Liver (tissue), 9 donors: ENCODE measurements around the gene HGS. TPM values are rescaled to one million over a fixed set of nuclear protein-coding genes. Genes with fewer than 3 reads are reported as not detected.
"Not testable (repeated sequence)": the region's sequence is repeated elsewhere in the genome, so short reads cannot be mapped to it uniquely, and the experiment has no call there.

Source experiments
- DNase-seq: peaks from one replicate; pipeline ENCODE4 v3.0.0-alpha.2; 2017; ENCODE audit warnings: low spot score
- H3K27ac ChIP-seq, 2 donors: one replicate each; pipeline ENCODE4 v1.7.0; 2013; ENCODE audit warnings: inconsistent platforms in 2 of 2, low read length in 2 of 2, control low read depth in 1 of 2, low read depth in 1 of 2, mild to moderate bottlenecking in 1 of 2
- H3K27me3 ChIP-seq, 4 donors: one replicate each; pipeline versions ENCODE4 v1.6.1 to v1.7.0; 2013; ENCODE audit warnings: low read length in 3 of 4, inconsistent platforms in 1 of 4, mild to moderate bottlenecking in 1 of 4, moderate library complexity in 1 of 4; ENCODE audit not compliant: control insufficient read depth in 4 of 4, insufficient read depth in 4 of 4
- H3K36me3 ChIP-seq, 4 donors: one replicate each; pipeline versions ENCODE4 v1.6.1 to v1.7.0; 2013; ENCODE audit warnings: low read length in 3 of 4, mild to moderate bottlenecking in 3 of 4, low read depth in 1 of 4, moderate library complexity in 1 of 4; ENCODE audit not compliant: control insufficient read depth in 4 of 4, insufficient read depth in 3 of 4
- H3K4me1 ChIP-seq, 4 donors: one replicate each; pipeline versions ENCODE4 v1.6.1 to v1.7.0; 2013; ENCODE audit warnings: low read length in 3 of 4, mild to moderate bottlenecking in 3 of 4, moderate library complexity in 1 of 4; ENCODE audit not compliant: control insufficient read depth in 4 of 4, insufficient read depth in 4 of 4
- H3K4me3 ChIP-seq, 3 donors: one replicate each; pipeline versions ENCODE4 v1.6.1 to v1.7.0; 2013; ENCODE audit warnings: low read length in 3 of 3, control low read depth in 1 of 3, low read depth in 1 of 3, mild to moderate bottlenecking in 1 of 3
- H3K9ac ChIP-seq, 2 donors: one replicate each; pipeline ENCODE4 v1.7.0; 2013; ENCODE audit warnings: low read length in 2 of 2, mild to moderate bottlenecking in 2 of 2, moderate library complexity in 2 of 2, control low read depth in 1 of 2, low read depth in 1 of 2
- H3K9me3 ChIP-seq, 4 donors: one replicate each; pipeline versions ENCODE4 v1.6.1 to v1.7.0; 2013; ENCODE audit warnings: low read length in 3 of 4; ENCODE audit not compliant: control insufficient read depth in 4 of 4
- CTCF ChIP-seq: fragments of 150-350 bp; IDR thresholded peaks from 2 replicates; pipeline ENCODE4 v1.5.1; 2017; ENCODE audit warnings: improper control_type of control experiment, low read depth, low read length; ENCODE audit not compliant: missing input control
- EGR1 ChIP-seq, 2 donors: IDR thresholded peaks; 2 replicates each; pipeline ENCODE4 v1.6.1; 2016 to 2018; ENCODE audit warnings: antibody characterized with exemption in 2 of 2, low read depth in 2 of 2
- FOXA2 ChIP-seq: IDR thresholded peaks from 2 replicates; pipeline ENCODE4 v1.6.1; 2016; ENCODE audit warnings: antibody characterized with exemption
- GABPA ChIP-seq, 2 donors: IDR thresholded peaks in 1 of 2; conservative IDR thresholded peaks in 1 of 2; 2 replicates each; pipeline ENCODE4 v1.6.1; 2016; ENCODE audit warnings: antibody characterized with exemption in 2 of 2, mild to moderate bottlenecking in 1 of 2, moderate library complexity in 1 of 2
- HNF4A ChIP-seq, 2 donors: conservative IDR thresholded peaks; 2 replicates each; pipeline ENCODE4 v1.6.1; 2016; ENCODE audit warnings: antibody characterized with exemption in 2 of 2, mild to moderate bottlenecking in 2 of 2
- HNF4G ChIP-seq: IDR thresholded peaks from 2 replicates; pipeline ENCODE4 v1.6.1; 2016; ENCODE audit warnings: antibody characterized with exemption
- JUND ChIP-seq, 2 donors: IDR thresholded peaks; 2 replicates each; pipeline ENCODE4 v1.6.1; 2016; ENCODE audit warnings: antibody characterized with exemption in 2 of 2
- NR2F2 ChIP-seq: IDR thresholded peaks from 2 replicates; pipeline ENCODE4 v1.6.1; 2016; ENCODE audit warnings: antibody characterized with exemption
- RAD21 ChIP-seq, 2 donors: IDR thresholded peaks; 2 replicates each; pipeline ENCODE4 v1.6.1; 2016; ENCODE audit warnings: antibody characterized with exemption in 2 of 2, mild to moderate bottlenecking in 2 of 2
- RXRA ChIP-seq, 2 donors: IDR thresholded peaks; 2 replicates each; pipeline ENCODE4 v1.6.1; 2017 to 2018; ENCODE audit warnings: antibody characterized with exemption in 2 of 2, mild to moderate bottlenecking in 1 of 2
- TAF1 ChIP-seq: conservative IDR thresholded peaks from 2 replicates; pipeline ENCODE4 v1.6.1; 2016; ENCODE audit warnings: antibody characterized with exemption, mild to moderate bottlenecking
- YY1 ChIP-seq: IDR thresholded peaks from 2 replicates; pipeline ENCODE4 v1.6.1; 2016; ENCODE audit warnings: antibody characterized with exemption, mild to moderate bottlenecking
- ZBTB33 ChIP-seq: IDR thresholded peaks from 2 replicates; pipeline ENCODE4 v1.6.1; 2016; ENCODE audit warnings: antibody characterized with exemption
- WGBS: extraction: QIAGEN DNeasy Blood & Tissue Kit; methylation state at CpG from one replicate; pipeline ENCODE4 v1.1.7; 2013; 5-methylcytosine and 5-hydroxymethylcytosine counted together
- polyA plus RNA-seq, 2 donors: library from polyadenylated mRNA; stranded (reverse) in 1 of 2; unstranded in 1 of 2; fragments of 200-250 nt in 1 of 2; fragments of >200 nt in 1 of 2; fragmentation: Nextera tagmentation in 1 of 2; extraction: Ambion mirVana in 1 of 2; gene quantifications; one replicate each; pipeline versions ENCODE4 v1.2.1 to v1.2.3, GENCODE V29; 2013 to 2015
- total RNA-seq, 2 donors: library from RNA; depleted of rRNA; stranded (reverse); fragments of >200 nt; gene quantifications; one replicate each; pipeline ENCODE4 v1.2.3, GENCODE V29; 2014
- TF ChIP-seq, protein P1 (sequence below): IDR thresholded peaks from 2 replicates; pipeline ENCODE4 v1.6.1; 2016; ENCODE audit warnings: antibody characterized with exemption
- TF ChIP-seq, protein P2 (sequence below): IDR thresholded peaks from 2 replicates; pipeline ENCODE4 v1.6.1; 2016; ENCODE audit warnings: antibody characterized with exemption, mild to moderate bottlenecking
- donor health status: healthy.
- donor health status: healthy.
- donor health status: healthy.
- donor health status: healthy.
- donor health status: healthy.

Gene HGS
- total and polyA plus RNA-seq, 4 donors = 21.8 to 31.6 (median 28.2) TPM

DNA sequence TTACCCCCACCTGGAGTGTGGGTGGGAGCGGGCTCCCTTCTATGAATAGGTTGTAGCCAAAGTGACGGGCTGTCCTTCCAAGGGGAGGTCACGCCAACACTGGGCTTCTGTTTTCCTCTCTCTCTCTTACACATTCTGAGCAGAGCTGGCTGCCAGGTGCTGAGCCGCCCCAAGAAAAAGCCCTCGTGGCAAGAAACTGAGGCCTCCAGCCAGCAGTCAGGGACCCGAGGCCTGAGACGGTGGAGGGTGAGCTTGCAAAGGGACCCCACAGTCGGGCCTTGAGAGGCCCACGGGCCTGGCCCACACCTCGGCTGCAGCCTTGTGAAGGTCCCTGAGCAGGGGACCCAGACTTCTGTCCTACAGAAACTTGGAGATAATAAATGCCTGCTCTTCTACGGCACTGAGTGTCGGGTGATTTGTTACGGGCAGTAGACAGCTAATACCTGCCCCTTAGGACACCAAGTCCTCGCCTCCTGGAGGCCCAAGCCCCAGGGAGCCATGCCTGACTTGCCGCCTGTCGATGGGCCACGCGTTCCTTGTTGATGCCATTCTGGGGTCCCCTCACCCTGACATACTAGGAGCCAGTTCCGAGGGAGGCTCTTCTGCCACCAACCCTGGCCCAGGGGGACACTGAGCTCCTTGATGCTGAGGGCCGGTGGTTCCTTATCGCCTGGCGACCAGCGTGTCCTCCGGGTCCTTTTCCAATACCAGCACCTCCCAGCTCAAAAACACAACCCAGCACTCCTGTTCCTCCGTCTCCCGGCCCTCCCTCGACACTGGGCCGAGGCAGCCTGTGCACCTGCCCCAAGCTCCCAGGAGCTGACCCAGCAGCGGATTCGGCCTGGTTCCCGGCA lies 54.4 kb downstream of the HGS start:
- 96% methylated on average over 31 of the region's 31 CpGs for WGBS
- Histone ChIP-seq H3K9me3 (no peaks in the 10 kb centered on the region), H3K27me3 (no peaks in the 10 kb centered on the region), H3K27ac (no peak overlapping the region), H3K36me3 (no peaks in the 10 kb centered on the region), H3K4me3 (no peak overlapping the region), H3K4me1 (peaks cover 9 to 29% (median 25%) of the 10 kb centered on the region in 4 donors), H3K9ac (no peak overlapping the region)
- DNase-seq = no peak
- TF ChIP-seq GABPA (IDR thresholded peaks at IDR 0.05 in 1 of 2, conservative IDR thresholded peaks at IDR 0.05 in 1 of 2) (no peak), HNF4A (conservative IDR thresholded peaks at IDR 0.05) (no peak), RAD21 (IDR thresholded peaks at IDR 0.05) (no peak), ZBTB33 (no peak), RXRA (IDR thresholded peaks at IDR 0.05) (no peak), JUND (IDR thresholded peaks at IDR 0.05) (no peak), YY1 (no peak), TAF1 (no peak), HNF4G (no peak)

DNA sequence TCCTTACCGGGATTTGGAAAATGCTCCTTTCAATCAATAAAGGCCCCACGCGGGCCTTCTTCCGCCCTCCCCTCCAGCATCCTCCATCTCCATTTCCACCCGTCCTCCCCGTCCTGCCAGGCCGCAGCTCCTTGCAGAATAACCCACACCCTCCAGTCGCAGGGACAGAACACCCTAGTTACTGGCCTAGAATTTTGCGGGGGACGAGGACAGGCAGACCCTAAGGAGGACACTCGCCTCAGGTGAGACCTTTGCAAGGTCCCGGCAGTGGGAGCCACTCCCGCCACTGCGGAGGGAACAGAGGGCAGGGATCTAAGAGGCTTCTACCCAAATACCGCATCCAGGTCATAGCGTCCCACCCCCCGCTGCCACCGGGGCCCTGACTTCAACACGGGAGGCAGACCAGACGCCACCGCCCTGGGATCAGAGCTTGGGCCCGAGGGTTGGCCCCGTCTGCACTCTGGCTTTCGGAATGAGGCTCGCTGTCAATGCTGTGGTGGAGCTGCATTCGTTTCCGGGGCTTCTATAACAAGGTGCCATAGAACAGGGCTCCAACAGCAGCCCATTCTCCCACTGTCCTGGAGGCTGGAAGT lies 55.1 kb downstream of the HGS start:
- TF ChIP-seq YY1 (no peak), RXRA (IDR thresholded peaks at IDR 0.05) (no peak), GABPA (IDR thresholded peaks at IDR 0.05 in 1 of 2, conservative IDR thresholded peaks at IDR 0.05 in 1 of 2) (no peak), FOXA2 (no peak), RAD21 (IDR thresholded peaks at IDR 0.05) (no peak), JUND (IDR thresholded peaks at IDR 0.05) (no peak), EGR1 (IDR thresholded peaks at IDR 0.05; ENCODE audit: low read depth in 2 of 2) (no peak), ZBTB33 (no peak), NR2F2 (no peak), CTCF (no peak)
- TF ChIP-seq, protein P1, sequence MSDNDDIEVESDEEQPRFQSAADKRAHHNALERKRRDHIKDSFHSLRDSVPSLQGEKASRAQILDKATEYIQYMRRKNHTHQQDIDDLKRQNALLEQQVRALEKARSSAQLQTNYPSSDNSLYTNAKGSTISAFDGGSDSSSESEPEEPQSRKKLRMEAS = no peak
- TF ChIP-seq, protein P2, sequence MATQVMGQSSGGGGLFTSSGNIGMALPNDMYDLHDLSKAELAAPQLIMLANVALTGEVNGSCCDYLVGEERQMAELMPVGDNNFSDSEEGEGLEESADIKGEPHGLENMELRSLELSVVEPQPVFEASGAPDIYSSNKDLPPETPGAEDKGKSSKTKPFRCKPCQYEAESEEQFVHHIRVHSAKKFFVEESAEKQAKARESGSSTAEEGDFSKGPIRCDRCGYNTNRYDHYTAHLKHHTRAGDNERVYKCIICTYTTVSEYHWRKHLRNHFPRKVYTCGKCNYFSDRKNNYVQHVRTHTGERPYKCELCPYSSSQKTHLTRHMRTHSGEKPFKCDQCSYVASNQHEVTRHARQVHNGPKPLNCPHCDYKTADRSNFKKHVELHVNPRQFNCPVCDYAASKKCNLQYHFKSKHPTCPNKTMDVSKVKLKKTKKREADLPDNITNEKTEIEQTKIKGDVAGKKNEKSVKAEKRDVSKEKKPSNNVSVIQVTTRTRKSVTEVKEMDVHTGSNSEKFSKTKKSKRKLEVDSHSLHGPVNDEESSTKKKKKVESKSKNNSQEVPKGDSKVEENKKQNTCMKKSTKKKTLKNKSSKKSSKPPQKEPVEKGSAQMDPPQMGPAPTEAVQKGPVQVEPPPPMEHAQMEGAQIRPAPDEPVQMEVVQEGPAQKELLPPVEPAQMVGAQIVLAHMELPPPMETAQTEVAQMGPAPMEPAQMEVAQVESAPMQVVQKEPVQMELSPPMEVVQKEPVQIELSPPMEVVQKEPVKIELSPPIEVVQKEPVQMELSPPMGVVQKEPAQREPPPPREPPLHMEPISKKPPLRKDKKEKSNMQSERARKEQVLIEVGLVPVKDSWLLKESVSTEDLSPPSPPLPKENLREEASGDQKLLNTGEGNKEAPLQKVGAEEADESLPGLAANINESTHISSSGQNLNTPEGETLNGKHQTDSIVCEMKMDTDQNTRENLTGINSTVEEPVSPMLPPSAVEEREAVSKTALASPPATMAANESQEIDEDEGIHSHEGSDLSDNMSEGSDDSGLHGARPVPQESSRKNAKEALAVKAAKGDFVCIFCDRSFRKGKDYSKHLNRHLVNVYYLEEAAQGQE = no peak
- H3K4me3 ChIP-seq = no peak overlapping the region
- peaks cover 9 to 27% (median 24%) of the 10 kb centered on the region in 4 donors for H3K4me1 ChIP-seq
- H3K9ac ChIP-seq = no peak overlapping the region
- H3K27ac ChIP-seq = no peak overlapping the region
- 94% methylated on average over 27 of the region's 27 CpGs for WGBS
- DNase-seq = no peak
- no peaks in the 10 kb centered on the region for H3K36me3 ChIP-seq
- no peaks in the 10 kb centered on the region for H3K27me3 ChIP-seq
- H3K9me3 ChIP-seq = no peaks in the 10 kb centered on the region

- peaks cover 4 to 20% (median 17%) of the 10 kb centered on the region in 4 donors for H3K4me1 ChIP-seq
- 91% methylated on average over 8 of the region's 8 CpGs for WGBS
- not testable (repeated sequence) for DNase-seq, H3K9ac ChIP-seq, H3K9me3 ChIP-seq, H3K36me3 ChIP-seq, H3K4me3 ChIP-seq, H3K27me3 ChIP-seq, H3K27ac ChIP-seq
Measured at GRCh38 chr17:81739593-81739992, 55.8 kb downstream of the HGS start.
